Esophagus muscularis mucosa (tissue), 3 donors: ENCODE results near the gene SIDT2.

ENCODE experiments used
- CTCF ChIP-seq, 3 experiments: fragments of 200-600 bp in 2 of 3; fragments of 450-650 bp in 1 of 3; sonication (generic) in 2 of 3; IDR thresholded peaks; one replicate each; pipeline ENCODE4 v1.5.1; 2017 to 2019; ENCODE audit warnings: antibody characterized with exemption in 3 of 3, mild to moderate bottlenecking in 2 of 3, moderate library complexity in 1 of 3
- POLR2A ChIP-seq: fragments of 450-650 bp; IDR thresholded peaks from one replicate; pipeline ENCODE4 v1.6.1; 2017; ENCODE audit warnings: antibody characterized with exemption, moderate library complexity, mild to moderate bottlenecking, low read depth
- POLR2AphosphoS5 ChIP-seq, 2 donors: sonication (generic); formaldehyde crosslinking; IDR thresholded peaks; one replicate each; pipeline ENCODE4 v1.6.1; 2017; ENCODE audit warnings: antibody characterized with exemption in 2 of 2

GRCh38 chr11:117220568-117220967, 42.0 kb downstream of the SIDT2 start:
- TF ChIP-seq CTCF (IDR thresholded peaks at IDR 0.05): no peak
- TF ChIP-seq POLR2AphosphoS5 (IDR thresholded peaks at IDR 0.05): peak; percentile 82 to 84
- no peak for TF ChIP-seq POLR2A
